PC-3 (cell line): ENCODE measurements around the gene SMAD7. TPM values are rescaled to one million over a fixed set of nuclear protein-coding genes. Genes with fewer than 3 reads are reported as not detected.

Source experiments
- ATAC-seq: fragments of 200-7000 bp; cut with Tn5 transposase; 2 replicates; pipeline ENCODE4 v1.9.1; 2020; ENCODE audit warnings: mild to moderate bottlenecking, moderate library complexity
- BruUV-seq: library from RNA; stranded (reverse); fragments of 400-500 nt; replicated peaks from 2 replicates; lab custom pipeline; 2021; lab: Mats Ljungman, UMichigan
- CTCF ChIA-PET: fragments of 300-600 bp; sonication (Branson Sonifier 250); formaldehyde crosslinking; loops from one replicate; lab custom pipeline; 2022; ENCODE audit warnings: antibody characterized with exemption; lab: Charles Lee
- POLR2A ChIA-PET: fragments of 300-600 bp; sonication (Branson Sonifier 250); formaldehyde crosslinking; loops from one replicate; lab custom pipeline; 2022; ENCODE audit warnings: antibody characterized with exemption; ENCODE audit not compliant: unreplicated experiment; lab: Charles Lee
- DNase-seq: peaks from one replicate; pipeline ENCODE4 v3.0.0-alpha.2; 2015
- H2AFZ ChIP-seq: fragments of 300-600 bp; sonication (generic); 2 replicates; pipeline ENCODE4 v1.6.0; 2016; ENCODE audit warnings: antibody characterized with exemption, low read length
- H3F3A ChIP-seq: fragments of 300-600 bp; sonication (generic); one replicate; pipeline ENCODE4 v1.6.0; 2017; ENCODE audit warnings: antibody characterized with exemption, low read length, control low read depth, mild to moderate bottlenecking; ENCODE audit not compliant: unreplicated experiment
- H3K27ac ChIP-seq: fragments of 300-600 bp; sonication (generic); 2 replicates; pipeline ENCODE4 v1.5.1; 2016; ENCODE audit warnings: mild to moderate bottlenecking, low read length
- H3K27me3 ChIP-seq: fragments of 300-600 bp; sonication (generic); 2 replicates; pipeline ENCODE4 v1.6.1; 2016; ENCODE audit warnings: low read length, mixed read lengths
- H3K36me3 ChIP-seq: fragments of 300-600 bp; sonication (generic); 2 replicates; pipeline ENCODE4 v1.6.1; 2016; ENCODE audit warnings: low read depth, mixed run types, low read length, mixed read lengths
- H3K4me1 ChIP-seq: fragments of 300-600 bp; sonication (generic); 2 replicates; pipeline ENCODE4 v1.5.1; 2016; ENCODE audit warnings: low read length; ENCODE audit not compliant: insufficient read depth
- H3K4me2 ChIP-seq: fragments of 300-600 bp; sonication (generic); 2 replicates; pipeline ENCODE4 v1.6.0; 2016; ENCODE audit warnings: low read length
- H3K4me3 ChIP-seq: fragments of 300-600 bp; sonication (generic); 2 replicates; pipeline ENCODE4 v1.5.1; 2016; ENCODE audit warnings: mild to moderate bottlenecking, low read length, mixed read lengths
- H3K79me2 ChIP-seq: fragments of 300-600 bp; sonication (generic); 2 replicates; pipeline ENCODE4 v1.6.1; 2017; ENCODE audit warnings: low read length, mixed read lengths
- H3K9ac ChIP-seq: fragments of 300-600 bp; sonication (generic); 2 replicates; pipeline ENCODE4 v1.6.0; 2016; ENCODE audit warnings: mild to moderate bottlenecking, low read length
- H3K9me2 ChIP-seq: fragments of 300-600 bp; sonication (generic); replicated peaks from 2 replicates; pipeline ENCODE4 v1.6.1; 2016; ENCODE audit warnings: mixed run types, low read length, mixed read lengths
- H3K9me3 ChIP-seq: fragments of 300-600 bp; sonication (generic); 2 replicates; pipeline ENCODE4 v1.6.1; 2016; ENCODE audit warnings: low read length, mixed read lengths
- H4K20me1 ChIP-seq: fragments of 300-600 bp; sonication (generic); 2 replicates; pipeline ENCODE4 v1.6.1; 2016; ENCODE audit warnings: low read length, mixed read lengths
- EZH2 ChIP-seq: fragments of 300-600 bp; sonication (generic); IDR thresholded peaks from one replicate; pipeline ENCODE4 v1.6.1; 2017; ENCODE audit warnings: antibody characterized with exemption, mild to moderate bottlenecking, low read length; ENCODE audit not compliant: unreplicated experiment
- EZH2phosphoT487 ChIP-seq: fragments of 300-600 bp; sonication (generic); IDR thresholded peaks from 2 replicates; pipeline ENCODE4 v1.6.1; 2018; ENCODE audit warnings: mild to moderate bottlenecking, antibody characterized with exemption, low read length, borderline replicate concordance
- intact Hi-C: fragments of 100-400 bp; cut with micrococcal nuclease; formaldehyde crosslinking; loops from 2 replicates; pipeline ENCODE4 v1.9.0; 2023
- total RNA-seq: library from RNA; depleted of rRNA; stranded (reverse); fragments of >200 nt; gene quantifications from 2 replicates; pipeline ENCODE4 v1.2.3, GENCODE V29; 2014
- TF ChIP-seq, protein P1 (sequence below): fragments of 300-600 bp; sonication (generic); conservative IDR thresholded peaks from 2 replicates; pipeline ENCODE4 v1.5.1; 2017; ENCODE audit warnings: antibody characterized with exemption, low read depth, mild to moderate bottlenecking, low read length

Gene SMAD7
- total RNA-seq, 1 experiment from 2014 or later, result 9.4 TPM

DNA sequence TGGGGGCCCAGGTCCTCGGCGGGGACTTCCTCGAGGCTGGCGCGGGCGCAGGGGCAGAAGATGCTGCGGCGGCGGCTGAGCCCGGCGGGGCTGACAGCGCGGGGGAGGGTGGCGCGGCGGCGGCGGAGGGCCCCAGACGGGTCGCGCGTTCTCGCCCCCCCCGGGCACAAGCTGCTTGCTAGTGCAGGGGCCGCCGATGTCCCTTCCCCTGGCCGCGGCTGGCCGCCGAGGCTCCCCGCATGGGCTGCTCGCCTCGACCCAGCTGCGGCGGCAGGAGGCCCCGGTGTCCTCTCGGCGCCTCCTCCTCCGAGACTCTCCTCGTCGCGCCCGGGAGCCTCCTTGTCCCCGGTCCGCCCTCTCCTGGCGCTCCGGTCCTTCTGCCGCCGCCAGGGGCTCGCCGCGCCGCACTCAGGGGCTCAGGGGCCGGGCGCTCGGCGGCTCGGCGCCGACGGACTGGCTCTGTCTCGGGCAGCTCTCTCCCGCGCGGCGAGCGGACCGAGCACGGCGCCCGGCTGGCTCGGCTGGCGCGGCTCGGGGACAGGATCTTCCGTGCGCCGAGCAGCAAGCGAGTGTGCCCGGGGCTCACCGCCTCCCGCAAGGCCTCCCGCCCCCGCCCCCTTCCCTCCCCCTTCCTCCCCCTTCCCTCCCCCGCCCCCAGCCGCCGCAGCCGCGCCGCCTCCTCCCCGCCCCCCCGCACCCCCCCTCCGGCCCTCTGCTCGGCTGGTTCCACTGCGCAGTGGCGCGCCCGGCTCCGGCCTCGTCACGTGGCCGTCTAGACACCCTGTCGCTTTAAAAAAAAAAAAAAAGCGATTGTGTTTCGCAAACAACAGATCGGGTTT, 902 bp upstream of the SMAD7 start:
- CTCF ChIA-PET, result interaction anchor here (0.6 to 0.7 kb wide), 3 partner anchors 10 to 46 kb away, joined by 8 to 12 read pairs (median 11); no protein-coding TSS in a partner anchor
- H4K20me1 ChIP-seq, result peaks cover 9% of the 10 kb centered on the region; the same call in 1 of the 2 replicates
- H2AFZ ChIP-seq, result peak overlapping the region; percentile 65
- H3K27ac ChIP-seq, result peak overlapping the region; percentile 74
- POLR2A ChIA-PET, result interaction anchor here (0.6 to 2.1 kb wide), 6 partner anchors 46 to 183 kb away, joined by 4 to 18 read pairs (median 16); no protein-coding TSS in a partner anchor
- peak overlapping the region; percentile 80 for H3K4me2 ChIP-seq
- BruUV-seq, result no TSS peak
- TF ChIP-seq EZH2phosphoT487 (no peak), EZH2 (no peak)
- TF ChIP-seq, protein P1, sequence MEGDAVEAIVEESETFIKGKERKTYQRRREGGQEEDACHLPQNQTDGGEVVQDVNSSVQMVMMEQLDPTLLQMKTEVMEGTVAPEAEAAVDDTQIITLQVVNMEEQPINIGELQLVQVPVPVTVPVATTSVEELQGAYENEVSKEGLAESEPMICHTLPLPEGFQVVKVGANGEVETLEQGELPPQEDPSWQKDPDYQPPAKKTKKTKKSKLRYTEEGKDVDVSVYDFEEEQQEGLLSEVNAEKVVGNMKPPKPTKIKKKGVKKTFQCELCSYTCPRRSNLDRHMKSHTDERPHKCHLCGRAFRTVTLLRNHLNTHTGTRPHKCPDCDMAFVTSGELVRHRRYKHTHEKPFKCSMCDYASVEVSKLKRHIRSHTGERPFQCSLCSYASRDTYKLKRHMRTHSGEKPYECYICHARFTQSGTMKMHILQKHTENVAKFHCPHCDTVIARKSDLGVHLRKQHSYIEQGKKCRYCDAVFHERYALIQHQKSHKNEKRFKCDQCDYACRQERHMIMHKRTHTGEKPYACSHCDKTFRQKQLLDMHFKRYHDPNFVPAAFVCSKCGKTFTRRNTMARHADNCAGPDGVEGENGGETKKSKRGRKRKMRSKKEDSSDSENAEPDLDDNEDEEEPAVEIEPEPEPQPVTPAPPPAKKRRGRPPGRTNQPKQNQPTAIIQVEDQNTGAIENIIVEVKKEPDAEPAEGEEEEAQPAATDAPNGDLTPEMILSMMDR, result no peak
- no peaks in the 10 kb centered on the region for H3K27me3 ChIP-seq
- ATAC-seq, result peak; percentile 39
- DNase-seq, result peak; percentile 61
- no peaks in the 10 kb centered on the region for H3K36me3 ChIP-seq
- peak overlapping the region; percentile 73 for H3K4me3 ChIP-seq
- H3K9me3 ChIP-seq, result no peaks in the 10 kb centered on the region
- peaks cover 13% of the 10 kb centered on the region for H3K4me1 ChIP-seq
- peak overlapping the region; percentile 77 for H3K9ac ChIP-seq
- H3F3A ChIP-seq, result no peaks in the 10 kb centered on the region
- intact Hi-C loops, result loop anchor here (1.0 to 5.0 kb wide), 4 partner anchors 47 to 286 kb away; no protein-coding TSS in a partner anchor
- peaks cover 42% of the 10 kb centered on the region for H3K79me2 ChIP-seq
- no peaks in the 10 kb centered on the region for H3K9me2 ChIP-seq

GRCh38 chr18:48949606-48950535, 894 bp downstream of the SMAD7 start:
- ChIA-PET CTCF (interaction anchor here (0.6 to 0.7 kb wide), 2 partner anchors 228 to 393 kb away, joined by 3 to 5 read pairs; no protein-coding TSS in a partner anchor), POLR2A (interaction anchor here (0.6 kb wide), 1 partner anchor 90 kb away, joined by 3 read pairs; no protein-coding TSS in a partner anchor)
- no peaks in the 10 kb centered on the region for H3K27me3 ChIP-seq
- H3K36me3 ChIP-seq, result no peaks in the 10 kb centered on the region
- peaks cover 44% of the 10 kb centered on the region for H3K79me2 ChIP-seq
- no peaks in the 10 kb centered on the region for H3K9me3 ChIP-seq
- no peak overlapping the region for H3K27ac ChIP-seq
- peak overlapping the region; percentile 74 for H3K4me3 ChIP-seq
- no peaks in the 10 kb centered on the region for H3K9me2 ChIP-seq
- ATAC-seq (peak; percentile 28), DNase-seq (peak; percentile 37)
- peaks cover 9% of the 10 kb centered on the region; the same call in 1 of the 2 replicates for H4K20me1 ChIP-seq
- H2AFZ ChIP-seq, result no peak overlapping the region
- peak overlapping the region; percentile 44 for H3K9ac ChIP-seq
- H3F3A ChIP-seq, result no peaks in the 10 kb centered on the region
- H3K4me2 ChIP-seq, result peak overlapping the region; percentile 87
- TF ChIP-seq EZH2phosphoT487 (no peak), EZH2 (no peak)
- TF ChIP-seq, protein P1, result no peak
- H3K4me1 ChIP-seq, result peaks cover 20% of the 10 kb centered on the region
- intact Hi-C loops, result loop anchor here (5.0 to 10.0 kb wide), 5 partner anchors 95 to 287 kb away; no protein-coding TSS in a partner anchor
- BruUV-seq, result no TSS peak
